Measurements from ENCODE around the gene C3orf80.
"Not testable (repeated sequence)": the region's sequence is repeated elsewhere in the genome, so short reads cannot be mapped to it uniquely, and the experiment has no call there.

The C3orf80 gene

GRCh38 chr3:160213191-160213590 is 12.0 kb upstream of the C3orf80 start:
- DNase-seq (ENCODE audit: low read depth), result no peak

GRCh38 chr3:160217675-160218074 is 7.5 kb upstream of the C3orf80 start:
- no peak for DNase-seq (ENCODE audit: low read depth)

DNA sequence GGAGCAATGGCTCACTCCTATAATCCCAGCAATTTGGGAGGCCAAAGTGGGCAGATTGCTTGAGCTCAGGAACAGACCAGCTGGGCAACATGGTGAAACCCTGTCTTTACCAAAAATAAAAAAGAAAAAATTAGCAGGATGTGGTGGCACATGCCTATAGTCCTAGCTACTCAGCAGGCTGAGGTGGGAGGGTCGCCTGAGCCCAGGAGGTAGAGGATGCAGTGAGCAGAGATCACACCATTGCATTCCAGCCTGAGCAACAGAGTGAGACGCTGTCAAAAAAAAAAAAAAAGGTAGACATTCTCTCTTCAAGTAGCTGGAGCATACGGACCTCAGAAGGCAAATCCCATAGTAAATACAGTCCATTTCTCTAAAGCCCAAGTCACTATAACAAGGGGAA is 7.1 kb upstream of the C3orf80 start:
- no peak for DNase-seq (ENCODE audit: low read depth)

- DNase-seq (ENCODE audit: low read depth), result no peak
Measured at GRCh38 chr3:160220038-160220437, 5.2 kb upstream of the C3orf80 start.

DNA sequence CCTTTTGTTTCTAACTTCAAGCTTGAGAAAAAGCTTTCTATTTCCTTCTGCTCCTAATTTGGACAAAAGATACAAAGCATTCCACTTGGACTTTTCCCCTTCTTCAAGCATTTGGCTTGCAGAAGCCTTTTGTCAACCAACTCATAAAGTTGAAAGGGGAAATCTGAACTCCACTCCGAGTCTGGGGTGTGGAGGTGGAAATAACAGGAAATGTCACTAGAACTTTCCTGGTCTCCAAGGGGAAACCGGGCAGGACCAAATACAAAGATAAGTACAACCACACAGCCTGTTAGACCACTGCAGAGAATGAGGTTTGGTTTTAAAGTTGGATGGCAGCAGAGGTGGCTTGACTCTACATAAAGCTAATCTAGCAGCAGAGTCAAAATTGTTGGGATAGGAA is 4.2 kb upstream of the C3orf80 start:
- DNase-seq (ENCODE audit: low read depth), result no peak

GRCh38 chr3:160224256-160224655 is 966 bp upstream of the C3orf80 start:
- no peak for DNase-seq (ENCODE audit: low read depth)

GRCh38 chr3:160224811-160225175 is 429 bp upstream of the C3orf80 start:
- DNase-seq (ENCODE audit: low read depth), result no peak

- DNase-seq (ENCODE audit: low read depth), result no peak
Measured at GRCh38 chr3:160226026-160226907, 1.0 kb downstream of the C3orf80 start.

DNA sequence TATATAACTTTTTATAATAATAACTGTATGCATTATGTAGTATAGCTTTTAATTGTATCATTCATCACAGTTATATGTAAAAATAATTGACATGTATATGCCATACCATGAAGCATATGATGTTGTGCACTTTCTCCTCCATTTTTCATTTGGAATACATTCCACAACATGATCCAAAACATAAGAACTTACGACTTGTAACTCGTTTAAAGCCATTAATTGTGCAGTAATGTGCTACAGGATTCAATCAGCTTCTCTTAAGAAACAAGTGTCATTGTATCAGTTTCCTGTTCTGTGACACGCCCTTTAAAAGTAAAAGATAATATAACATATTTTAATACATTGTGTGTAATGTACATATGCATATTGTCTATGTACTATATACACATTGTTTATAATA is 2.2 kb downstream of the C3orf80 start:
- DNase-seq (ENCODE audit: low read depth), result no peak

- no peak for DNase-seq (ENCODE audit: low read depth)
Measured at GRCh38 chr3:160232014-160232413, 6.8 kb downstream of the C3orf80 start.

- DNase-seq (ENCODE audit: low read depth), result not testable (repeated sequence)
Measured at GRCh38 chr3:160240719-160241118, 15.5 kb downstream of the C3orf80 start.

- DNase-seq (ENCODE audit: low read depth), result no peak
Measured at GRCh38 chr3:160245261-160245800, 20.1 kb downstream of the C3orf80 start.

DNA sequence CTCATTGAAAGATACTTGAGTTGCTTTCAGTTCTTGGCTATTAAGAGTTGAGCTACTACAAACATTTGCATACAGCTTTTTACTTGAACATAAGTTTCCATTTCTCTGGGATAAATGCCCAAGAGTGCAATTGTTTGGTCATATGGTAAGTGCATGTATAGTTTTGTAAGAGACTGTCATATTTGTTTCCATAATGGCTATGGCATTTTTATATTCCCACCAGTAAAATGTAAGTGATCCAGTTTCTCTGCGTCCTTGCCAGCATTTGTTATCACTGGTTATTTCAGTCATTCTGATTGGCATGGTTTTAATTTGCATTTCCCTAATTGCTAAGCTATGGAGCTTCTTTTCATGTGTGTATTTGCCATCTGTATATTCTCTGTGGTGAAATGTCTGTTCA is 22.5 kb downstream of the C3orf80 start:
- DNase-seq (ENCODE audit: low read depth), result no peak

DNA sequence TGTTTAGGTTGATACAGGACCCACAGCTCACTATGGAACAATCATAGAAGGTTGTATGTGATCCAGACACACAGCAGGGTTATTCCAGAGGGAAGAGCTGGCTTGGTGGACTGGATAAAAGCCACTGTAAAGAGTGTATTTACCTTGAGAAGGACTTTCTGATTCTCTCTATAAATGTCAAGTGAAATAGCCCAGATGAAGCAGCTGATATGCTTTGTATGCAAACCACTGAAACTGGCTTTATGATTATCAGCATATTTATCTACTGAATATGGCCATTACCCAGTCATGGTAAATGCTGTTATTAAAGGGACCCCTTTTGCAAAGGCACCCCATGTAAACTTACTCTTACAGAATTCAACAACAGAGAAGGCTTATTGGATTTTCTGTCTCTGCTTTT is 28.1 kb downstream of the C3orf80 start:
- DNase-seq (ENCODE audit: low read depth), result no peak

GRCh38 chr3:160257606-160258005 is 32.4 kb downstream of the C3orf80 start:
- no peak for DNase-seq (ENCODE audit: low read depth)

DNA sequence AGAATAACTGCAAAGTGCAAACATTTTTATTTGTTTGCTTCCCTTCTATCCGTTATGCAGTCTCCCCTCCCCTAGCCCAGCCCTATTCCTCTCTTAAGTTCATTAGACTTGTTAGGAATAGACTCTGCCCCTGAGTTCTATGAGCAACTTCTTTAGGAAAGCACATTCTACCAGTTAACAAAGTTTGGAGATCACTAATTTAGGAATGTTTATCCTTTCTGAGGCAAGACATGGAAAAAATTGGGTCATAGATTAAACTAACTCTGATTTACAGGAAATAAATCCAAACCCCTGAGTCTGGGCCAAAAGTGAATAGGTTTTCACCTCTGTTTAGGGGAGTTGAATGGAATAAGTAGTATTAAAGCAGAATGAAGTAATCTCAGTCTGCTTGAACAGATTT is 34.4 kb downstream of the C3orf80 start:
- DNase-seq (ENCODE audit: low read depth), result no peak

GRCh38 chr3:160260587-160261270 is 35.5 kb downstream of the C3orf80 start:
- DNase-seq (ENCODE audit: low read depth), result no peak

- no peak for DNase-seq (ENCODE audit: low read depth)
Measured at GRCh38 chr3:160265088-160265487, 39.9 kb downstream of the C3orf80 start.

Measured in T-helper 22 cell (primary cell).